Activated CD4-positive, alpha-beta T cell treated with anti-CD3 and anti-CD28 coated beads, Interleukin-2, amount 10 ng/mL, durations not matched to agents 7 days and 5 days (primary cell): Measurements from ENCODE around the gene LMAN1L. TPM values are rescaled to one million over a fixed set of nuclear protein-coding genes. Genes with fewer than 3 reads are reported as not detected.

Source experiments
- CTCF ChIA-PET: fragments of 350-600 bp; sonication (Branson Sonifier 250); formaldehyde crosslinking; loops from one replicate; lab custom pipeline; 2021; ENCODE audit warnings: antibody characterized with exemption; lab: Charles Lee
- POLR2A ChIA-PET: fragments of 350-600 bp; sonication (Branson Sonifier 250); formaldehyde crosslinking; loops from one replicate; lab custom pipeline; 2021; ENCODE audit warnings: antibody characterized with exemption; lab: Charles Lee
- DNase-seq: peaks from one replicate; pipeline ENCODE4 v3.0.0-alpha.2; 2020
- H3K27ac Mint-ChIP-seq: one replicate; pipeline ENCODE4 v1.8.0; 2021; ENCODE audit warnings: mild to moderate bottlenecking, moderate library complexity, mixed read lengths
- H3K27me3 Mint-ChIP-seq: one replicate; pipeline ENCODE4 v1.8.0; 2021; ENCODE audit warnings: mixed read lengths
- H3K36me3 Mint-ChIP-seq: one replicate; pipeline ENCODE4 v1.8.0; 2021; ENCODE audit warnings: low read depth, mixed read lengths
- H3K4me1 Mint-ChIP-seq: one replicate; pipeline ENCODE4 v1.8.0; 2021; ENCODE audit warnings: mixed read lengths
- H3K4me3 Mint-ChIP-seq: one replicate; pipeline ENCODE4 v1.8.0; 2021; ENCODE audit warnings: mild to moderate bottlenecking, moderate library complexity, mixed read lengths
- H3K9me3 Mint-ChIP-seq: one replicate; pipeline ENCODE4 v1.8.0; 2021; ENCODE audit warnings: mixed read lengths
- total RNA-seq, 2 experiments: library from RNA; stranded (reverse); gene quantifications; one replicate each; pipeline ENCODE4 v1.2.3, GENCODE V29; 2021

The LMAN1L gene
- total RNA-seq = under 1 TPM; 0.87 to 0.92 TPM

DNA sequence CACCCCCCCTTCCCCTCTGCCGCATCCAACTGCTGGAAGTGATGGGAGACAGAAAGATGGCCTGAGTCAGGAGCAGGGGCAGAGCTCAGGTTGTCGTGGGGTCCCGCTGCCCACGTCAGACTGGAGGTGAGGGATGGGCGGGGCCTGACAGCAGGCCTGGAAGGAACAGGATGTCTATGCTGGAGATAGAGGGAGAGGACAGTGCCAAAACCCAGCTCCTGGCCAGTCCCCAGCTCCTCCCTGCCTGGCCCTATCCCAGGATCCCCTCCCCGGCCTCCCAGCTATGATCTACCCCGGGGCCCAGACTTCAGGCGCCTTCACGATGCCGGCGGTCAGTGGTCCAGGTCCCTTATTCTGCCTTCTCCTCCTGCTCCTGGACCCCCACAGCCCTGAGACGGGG lies at the start of gene LMAN1L:
TSS of gene LMAN1L (plus strand) at position 303 of the 400 bp plus-strand sequence. CDS start at position 323, 20 bp downstream.
- H3K9me3 Mint-ChIP-seq = no peaks in the 10 kb centered on the region
- POLR2A ChIA-PET = no interaction called here
- no peak within 1 kb of the TSS for H3K4me3 Mint-ChIP-seq
- H3K27ac Mint-ChIP-seq = no peak within 1 kb of the TSS
- no peak for DNase-seq
- H3K36me3 Mint-ChIP-seq = no peaks in the 10 kb centered on the region
- H3K27me3 Mint-ChIP-seq = no peaks in the 10 kb centered on the region
- peaks cover 2% of the 10 kb centered on the region for H3K4me1 Mint-ChIP-seq
- CTCF ChIA-PET = interaction anchor here (0.9 to 27.7 kb wide), 2 partner anchors 12 to 32 kb away, joined by 3 to 930 read pairs; partner anchors contain the start of gene CSK

DNA sequence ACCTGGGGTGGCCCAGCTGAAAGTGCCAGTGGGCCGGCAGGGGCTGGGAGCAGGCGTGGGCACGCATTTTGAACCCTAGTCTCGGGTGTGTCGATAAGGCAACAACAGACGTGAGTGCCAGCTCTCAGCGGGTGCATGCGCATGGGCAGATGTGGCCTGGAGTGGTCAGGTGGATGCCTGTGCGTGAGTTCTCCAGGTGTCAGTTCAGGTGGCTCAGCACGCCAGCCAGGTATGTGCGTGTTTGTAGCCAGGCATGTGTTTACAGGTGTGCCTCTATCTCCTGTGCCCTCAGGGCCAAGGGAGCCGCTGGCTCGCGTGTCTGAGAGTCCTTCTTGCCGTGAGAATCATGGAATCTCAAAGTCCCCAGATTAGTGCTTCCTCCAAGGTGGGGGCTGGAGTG lies 49.2 kb upstream of the LMAN1L start:
- CTCF ChIA-PET = interaction anchor here (0.5 to 2.9 kb wide), 8 partner anchors 8 to 142 kb away, joined by 3 to 13 read pairs (median 3); no protein-coding TSS in a partner anchor
- POLR2A ChIA-PET = no interaction called here
- no peak for DNase-seq
- Mint-ChIP-seq H3K27me3 (no peaks in the 10 kb centered on the region), H3K9me3 (no peaks in the 10 kb centered on the region), H3K27ac (no peak overlapping the region), H3K4me1 (peaks cover 6% of the 10 kb centered on the region), H3K36me3 (no peaks in the 10 kb centered on the region), H3K4me3 (no peak overlapping the region)

DNA sequence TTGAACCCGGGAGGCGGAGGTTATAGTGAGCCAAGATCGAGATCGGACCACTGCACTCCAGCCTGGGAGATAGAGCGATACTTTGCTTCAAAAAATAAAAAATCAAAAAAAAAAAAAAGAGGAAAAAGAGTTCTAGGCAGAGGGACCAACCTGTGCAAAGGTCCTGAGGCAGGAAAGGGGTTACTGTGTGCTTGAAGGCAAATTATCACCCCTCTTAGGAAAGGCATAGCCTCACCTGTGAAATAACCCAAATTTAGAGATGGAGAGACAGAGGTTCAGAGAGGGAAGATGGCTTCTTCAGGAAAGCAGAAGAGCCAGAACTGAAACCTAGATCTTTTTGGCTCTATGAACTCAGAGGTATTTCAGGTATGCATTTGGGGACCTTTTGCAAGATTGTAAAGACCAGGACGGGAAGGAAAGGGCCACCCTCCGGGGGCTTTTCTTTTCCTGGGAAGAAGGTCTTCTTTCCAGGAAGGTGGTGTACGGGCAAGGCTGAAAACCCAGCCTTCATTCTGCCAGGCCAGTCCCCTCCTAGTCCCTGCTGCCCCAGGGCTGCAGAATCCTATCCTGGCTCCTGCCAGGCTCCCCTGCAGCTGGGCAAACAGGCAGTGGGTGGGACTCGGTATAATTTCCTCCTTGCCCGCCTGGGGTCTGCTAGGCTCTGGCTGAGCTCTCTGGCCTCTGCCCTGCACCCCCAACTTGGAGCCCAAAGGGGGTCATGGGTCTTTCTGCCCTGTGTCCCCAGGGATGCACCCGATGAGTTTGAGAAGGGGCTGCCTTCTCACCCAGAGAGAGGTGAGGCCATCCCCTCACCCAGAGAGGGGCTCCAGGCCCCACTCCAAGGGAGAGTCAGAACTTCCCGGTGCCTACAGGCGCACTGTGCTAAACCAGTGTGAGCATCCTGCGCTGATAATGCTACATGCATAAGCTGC lies 45.2 kb upstream of the LMAN1L start:
- no peaks in the 10 kb centered on the region for H3K9me3 Mint-ChIP-seq
- DNase-seq = no peak
- peaks cover 24% of the 10 kb centered on the region for H3K4me1 Mint-ChIP-seq
- POLR2A ChIA-PET = no interaction called here
- CTCF ChIA-PET = interaction anchor here (0.6 to 27.9 kb wide), 16 partner anchors 7 to 388 kb away, joined by 3 to 930 read pairs (median 6); partner anchors contain the start of genes CSK and LMAN1L
- H3K27ac Mint-ChIP-seq = no peak overlapping the region
- H3K27me3 Mint-ChIP-seq = peaks cover 6% of the 10 kb centered on the region
- H3K36me3 Mint-ChIP-seq = no peaks in the 10 kb centered on the region
- H3K4me3 Mint-ChIP-seq = no peak overlapping the region

DNA sequence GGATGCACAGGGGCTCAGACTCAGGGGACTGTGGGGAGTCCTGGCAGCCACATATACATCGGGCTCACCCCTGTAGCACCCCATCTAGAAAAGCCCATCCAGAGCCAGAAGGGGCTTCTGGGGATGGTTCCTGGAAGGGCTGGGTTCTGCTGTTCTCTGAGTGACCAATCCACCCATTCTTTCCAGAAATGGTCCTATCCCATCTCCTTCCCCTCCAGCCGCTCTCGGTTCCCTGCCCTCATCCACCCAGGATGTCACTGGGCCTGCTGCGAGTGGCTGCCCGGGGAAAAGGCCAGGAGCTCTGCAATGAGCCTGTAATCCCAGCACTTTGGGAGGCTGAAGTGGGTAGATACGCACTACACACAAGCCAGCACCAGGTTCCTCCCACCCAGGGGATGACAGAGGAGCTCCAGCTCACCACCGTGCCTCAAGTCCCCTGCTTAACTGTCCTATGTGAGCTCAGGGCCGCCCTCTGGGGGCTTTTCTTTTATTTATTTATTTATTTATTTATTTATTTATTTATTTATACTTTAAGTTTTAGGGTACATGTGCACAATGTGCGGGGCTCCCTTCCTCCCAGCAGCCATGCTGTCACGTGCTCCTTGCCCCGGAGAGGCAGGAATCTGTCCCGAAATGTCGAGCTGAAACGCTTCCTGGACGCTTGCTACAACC lies 44.4 kb upstream of the LMAN1L start:
- Mint-ChIP-seq H3K9me3 (no peaks in the 10 kb centered on the region), H3K27me3 (peaks cover 6% of the 10 kb centered on the region), H3K4me1 (peaks cover 20% of the 10 kb centered on the region), H3K36me3 (no peaks in the 10 kb centered on the region), H3K27ac (peak overlapping the region; percentile 58), H3K4me3 (no peak overlapping the region)
- ChIA-PET POLR2A (no interaction called here), CTCF (interaction anchor here (0.6 to 27.9 kb wide), 20 partner anchors 8 to 615 kb away, joined by 3 to 930 read pairs (median 6); partner anchors contain the start of genes CSK and LMAN1L)
- no peak for DNase-seq

DNA sequence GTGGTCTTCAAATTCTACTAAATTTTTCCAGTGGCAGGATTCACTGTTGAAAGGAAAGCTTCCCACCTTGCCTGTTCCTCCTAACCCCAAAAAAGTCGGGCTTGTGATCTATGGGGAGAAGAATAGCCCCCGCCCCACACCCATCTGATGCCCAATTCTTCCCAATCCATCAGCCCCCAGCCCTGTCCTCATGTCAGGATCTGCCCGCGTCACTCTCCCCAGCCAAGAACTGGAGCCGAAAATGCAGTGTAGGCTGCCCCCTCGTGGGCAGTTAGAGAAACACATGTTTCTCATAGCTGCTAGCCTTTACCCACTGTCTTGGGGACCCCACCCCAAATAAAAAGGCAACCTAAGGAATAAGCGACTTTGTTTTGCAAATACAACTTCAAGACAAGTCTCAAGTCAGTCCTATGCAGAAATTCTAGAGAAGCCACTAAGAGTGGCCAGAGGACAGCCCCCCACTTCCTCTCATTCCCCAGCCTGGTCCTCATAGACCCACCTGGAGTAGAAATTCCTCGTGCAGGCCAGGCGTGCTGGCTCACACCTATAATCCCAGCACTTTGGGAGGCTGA lies 43.8 kb upstream of the LMAN1L start:
- Mint-ChIP-seq H3K27me3 (peaks cover 6% of the 10 kb centered on the region), H3K4me3 (no peak overlapping the region), H3K27ac (peak overlapping the region; percentile 58), H3K4me1 (peaks cover 25% of the 10 kb centered on the region), H3K9me3 (no peaks in the 10 kb centered on the region), H3K36me3 (no peaks in the 10 kb centered on the region)
- DNase-seq = peak; percentile 77
- CTCF ChIA-PET = interaction anchor here (0.6 to 27.9 kb wide), 27 partner anchors 9 to 713 kb away, joined by 3 to 930 read pairs (median 6); partner anchors contain the start of genes CSK, EDC3, FAM219B and LMAN1L
- POLR2A ChIA-PET = no interaction called here

DNA sequence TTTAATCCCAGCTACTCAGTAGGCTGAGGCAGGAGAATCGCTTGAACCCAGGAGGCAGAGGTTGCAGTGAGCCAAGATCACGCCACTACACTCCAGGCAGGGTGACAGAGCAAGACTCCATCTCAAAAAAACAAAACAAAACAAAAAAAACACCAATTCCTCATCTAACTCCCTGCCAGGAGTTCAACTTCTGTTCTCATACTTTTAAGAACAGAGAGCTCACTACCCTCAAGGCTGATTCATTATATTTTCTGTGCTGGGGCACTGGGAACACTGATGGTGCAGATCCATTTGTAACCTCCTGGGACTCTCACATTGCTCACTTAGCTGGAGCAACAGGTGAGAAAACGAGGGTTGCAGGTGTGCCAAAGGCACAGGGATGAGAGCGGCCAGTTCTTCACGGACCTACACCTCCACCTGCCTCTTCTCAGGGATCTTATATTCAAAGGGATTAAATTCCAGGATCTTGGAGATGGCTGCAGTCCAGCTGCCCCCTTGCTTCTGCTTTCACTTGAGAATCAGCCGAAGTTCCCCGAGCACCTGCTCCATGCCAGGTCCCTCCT lies 43.1 kb upstream of the LMAN1L start:
- DNase-seq = no peak
- H3K4me3 Mint-ChIP-seq = no peak overlapping the region
- CTCF ChIA-PET = interaction anchor here (0.6 to 27.9 kb wide), 30 partner anchors 9 to 714 kb away, joined by 3 to 930 read pairs (median 5); partner anchors contain the start of genes ARID3B, CSK, EDC3 and FAM219B
- peaks cover 30% of the 10 kb centered on the region for H3K4me1 Mint-ChIP-seq
- no peak overlapping the region for H3K27ac Mint-ChIP-seq
- POLR2A ChIA-PET = no interaction called here
- H3K36me3 Mint-ChIP-seq = no peaks in the 10 kb centered on the region
- no peaks in the 10 kb centered on the region for H3K9me3 Mint-ChIP-seq
- peaks cover 6% of the 10 kb centered on the region for H3K27me3 Mint-ChIP-seq

DNA sequence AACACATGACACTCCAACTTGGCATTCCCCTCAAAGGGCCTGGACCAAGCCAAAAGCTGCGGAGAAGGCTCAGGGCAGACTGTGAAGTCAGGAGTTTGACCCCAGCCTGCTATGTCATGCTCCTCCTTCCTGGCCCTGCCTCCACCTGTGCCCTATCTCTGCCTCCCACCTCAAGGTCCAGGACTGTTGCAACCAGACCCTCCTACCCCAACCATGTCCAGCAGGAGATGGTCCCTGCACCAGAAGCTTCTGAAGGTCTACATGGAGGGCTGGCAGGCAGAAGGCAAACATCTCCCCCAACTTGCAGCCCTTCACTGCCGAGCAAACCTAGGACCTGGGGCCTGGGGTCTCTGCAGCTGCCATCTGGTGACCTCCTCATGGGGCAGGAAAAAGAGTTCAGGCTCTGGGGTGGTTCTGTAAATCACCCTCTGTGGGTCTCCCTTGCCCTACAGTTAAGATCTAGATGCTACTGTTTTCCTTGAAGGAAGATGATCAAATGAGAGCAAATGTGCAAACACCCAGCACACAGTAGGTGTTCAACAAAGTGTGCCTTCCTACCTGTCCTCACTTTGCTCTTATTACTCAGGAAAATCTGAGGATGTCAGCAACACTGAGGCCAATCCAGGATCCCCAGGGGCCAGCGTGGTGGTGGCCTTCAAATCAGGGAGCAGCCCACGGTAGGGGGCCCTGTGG lies 42.3 kb upstream of the LMAN1L start:
- H3K9me3 Mint-ChIP-seq = no peaks in the 10 kb centered on the region
- H3K36me3 Mint-ChIP-seq = no peaks in the 10 kb centered on the region
- H3K4me3 Mint-ChIP-seq = no peak overlapping the region
- peaks cover 6% of the 10 kb centered on the region for H3K27me3 Mint-ChIP-seq
- ChIA-PET POLR2A (interaction anchor here (1.5 kb wide), 1 partner anchor 14 kb away, joined by 4 read pairs; no protein-coding TSS in a partner anchor), CTCF (interaction anchor here (0.6 to 27.9 kb wide), 55 partner anchors 8 to 1189 kb away, joined by 3 to 930 read pairs (median 4); partner anchors contain the start of genes CSK, CYP1A1, CYP1A2 and FAM219B)
- peaks cover 35% of the 10 kb centered on the region for H3K4me1 Mint-ChIP-seq
- no peak for DNase-seq
- no peak overlapping the region for H3K27ac Mint-ChIP-seq

DNA sequence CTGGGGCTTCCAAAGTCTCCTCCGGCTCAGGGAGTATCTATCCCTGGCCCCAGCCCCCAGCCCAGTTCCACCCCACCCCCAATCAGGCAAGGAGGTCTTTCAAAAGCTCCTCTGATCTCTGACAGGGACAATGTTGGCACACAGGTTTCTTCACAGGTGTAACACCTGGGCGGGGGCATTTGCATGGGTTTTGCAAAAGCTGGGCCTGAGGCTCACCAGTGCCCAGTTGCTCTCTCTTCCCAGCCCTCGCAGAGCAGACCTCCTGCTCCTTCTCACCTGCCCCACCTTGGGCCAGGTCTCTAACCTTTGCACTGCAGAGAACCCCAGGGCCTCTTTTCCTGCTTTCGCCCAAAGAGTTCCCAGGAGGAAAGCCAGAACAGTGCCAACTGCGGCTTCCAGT lies 39.3 kb upstream of the LMAN1L start:
- Mint-ChIP-seq H3K27me3 (peaks cover 6% of the 10 kb centered on the region), H3K36me3 (peaks cover 5% of the 10 kb centered on the region), H3K27ac (no peak overlapping the region), H3K4me1 (peaks cover 65% of the 10 kb centered on the region), H3K4me3 (no peak overlapping the region), H3K9me3 (no peaks in the 10 kb centered on the region)
- CTCF ChIA-PET = interaction anchor here (1.1 to 27.9 kb wide), 3 partner anchors 26 to 137 kb away, joined by 4 to 930 read pairs (median 141); partner anchors contain the start of gene LMAN1L
- POLR2A ChIA-PET = interaction anchor here (0.7 kb wide), 1 partner anchor 68 kb away, joined by 6 read pairs; no protein-coding TSS in a partner anchor
- no peak for DNase-seq

DNA sequence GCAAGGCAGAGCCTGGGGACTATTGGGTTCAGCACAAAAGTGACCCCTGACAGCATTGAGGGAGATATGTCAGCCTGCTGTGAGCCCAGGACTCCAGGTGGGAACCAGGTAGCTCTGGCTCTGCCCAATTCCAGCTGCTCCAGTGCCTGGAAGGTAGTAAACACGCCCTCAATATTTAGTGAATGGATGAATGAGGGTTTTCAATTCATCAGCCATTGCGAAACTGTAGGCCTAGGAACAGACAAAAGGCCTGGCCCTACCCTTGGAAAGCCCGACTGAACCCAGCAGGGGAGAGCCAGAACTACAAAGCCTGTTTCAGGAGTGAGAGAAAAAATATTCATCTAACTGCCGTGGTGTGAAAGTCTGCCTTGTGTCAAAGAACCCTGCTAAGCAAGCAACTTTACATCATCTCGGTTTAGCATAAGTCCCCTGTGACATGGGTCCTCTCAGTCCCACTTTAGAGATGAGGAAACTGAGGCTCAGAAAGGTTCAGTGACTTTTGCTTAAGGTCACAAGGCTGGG lies 38.8 kb upstream of the LMAN1L start:
- Mint-ChIP-seq H3K27ac (peak overlapping the region; percentile 74), H3K9me3 (no peaks in the 10 kb centered on the region), H3K36me3 (peaks cover 5% of the 10 kb centered on the region)

DNA sequence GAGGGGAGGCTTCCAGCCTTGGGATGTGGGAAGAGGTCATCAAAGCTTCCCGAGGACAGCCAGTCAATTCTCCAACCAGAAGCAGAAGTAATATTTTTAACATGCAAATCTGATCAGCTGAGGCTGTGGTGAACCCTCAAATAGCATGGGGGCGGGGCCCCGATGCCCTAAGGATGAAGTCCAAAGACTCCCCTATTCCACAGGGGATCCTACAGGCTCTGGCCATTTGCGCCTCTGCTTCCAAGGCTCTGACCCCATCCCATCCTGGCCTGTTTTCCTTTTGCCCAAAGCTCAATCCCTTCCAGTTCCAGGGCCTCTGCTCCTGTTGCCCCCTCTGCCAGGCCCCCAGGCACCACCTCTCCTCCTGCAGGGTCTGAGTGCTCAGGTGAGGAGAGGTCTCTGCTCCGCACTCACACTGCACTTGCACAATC lies 37.5 kb upstream of the LMAN1L start:
- Mint-ChIP-seq H3K9me3 (no peaks in the 10 kb centered on the region), H3K36me3 (peaks cover 9% of the 10 kb centered on the region), H3K27me3 (peaks cover 1% of the 10 kb centered on the region), H3K4me1 (peaks cover 78% of the 10 kb centered on the region), H3K4me3 (no peak overlapping the region), H3K27ac (peak overlapping the region; percentile 80)
- ChIA-PET POLR2A (interaction anchor here (0.6 kb wide), 1 partner anchor 136 kb away, joined by 6 read pairs; no protein-coding TSS in a partner anchor), CTCF (interaction anchor here (1.4 to 27.9 kb wide), 2 partner anchors 9 to 24 kb away, joined by 5 to 930 read pairs; partner anchors contain the start of gene LMAN1L)
- DNase-seq = no peak

More for the DNA sequence above, 38.8 kb upstream of the LMAN1L start:
- ChIA-PET CTCF (interaction anchor here (0.6 to 27.9 kb wide), 4 partner anchors 26 to 138 kb away, joined by 4 to 930 read pairs (median 73); partner anchors contain the start of gene LMAN1L), POLR2A (interaction anchor here (0.7 kb wide), 1 partner anchor 67 kb away, joined by 6 read pairs; no protein-coding TSS in a partner anchor)
- Mint-ChIP-seq H3K4me3 (no peak overlapping the region), H3K27me3 (peaks cover 3% of the 10 kb centered on the region), H3K4me1 (peaks cover 66% of the 10 kb centered on the region)
- DNase-seq = no peak

DNA sequence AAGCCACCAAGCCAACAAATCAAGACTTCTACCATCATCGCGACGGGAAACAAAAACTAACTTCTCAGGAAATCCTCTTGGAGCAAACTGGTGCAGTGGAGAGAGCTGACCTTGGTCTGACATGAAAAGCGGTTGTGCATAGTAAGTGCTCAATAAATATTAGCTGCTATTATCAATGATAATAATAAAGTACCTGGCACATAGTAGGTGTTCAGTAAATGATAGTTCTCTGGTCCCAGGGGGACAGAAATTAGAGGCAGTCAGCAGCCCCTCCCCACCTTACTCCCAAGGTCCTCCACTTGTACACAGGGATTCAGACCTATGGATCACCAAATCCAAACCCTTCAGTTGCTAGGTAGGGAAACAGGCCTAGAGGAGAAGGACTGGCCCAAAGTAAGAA lies 36.7 kb upstream of the LMAN1L start:
- ChIA-PET CTCF (interaction anchor here (1.4 to 27.9 kb wide), 2 partner anchors 8 to 24 kb away, joined by 5 to 930 read pairs; partner anchors contain the start of gene LMAN1L), POLR2A (no interaction called here)
- Mint-ChIP-seq H3K36me3 (peaks cover 9% of the 10 kb centered on the region), H3K9me3 (no peaks in the 10 kb centered on the region), H3K4me3 (no peak overlapping the region), H3K27ac (peak overlapping the region; percentile 92), H3K27me3 (no peaks in the 10 kb centered on the region), H3K4me1 (peaks cover 84% of the 10 kb centered on the region)
- DNase-seq = no peak
